K562 (cell line): ENCODE data around the gene DMXL1. TPM values are rescaled to one million over a fixed set of nuclear protein-coding genes. Genes with fewer than 3 reads are reported as not detected.

Experiments
- ADNP ChIP-seq: fragments of 200-800 bp; sonication (Bioruptor generic); IDR thresholded peaks from 2 replicates; pipeline ENCODE4 v1.6.1; 2016; ENCODE audit warnings: missing genetic modification characterization, missing compliant biosample characterization
- CXXC5 ChIP-seq: fragments of 250-450 bp; sonication (Bioruptor Pico); IDR thresholded peaks from 2 replicates; pipeline ENCODE4 v1.8.0; 2022; ENCODE audit warnings: inconsistent platforms, mild to moderate bottlenecking, moderate library complexity
- ETV6 ChIP-seq, 3 experiments: fragments of 150-350 bp in 1 of 3; sonication (generic) in 1 of 3; formaldehyde crosslinking in 1 of 3; IDR thresholded peaks; 2 replicates each; pipeline versions ENCODE4 v1.6.1 to v1.8.0; 2014 to 2022; ENCODE audit warnings: borderline replicate concordance in 2 of 3, low read depth in 2 of 3, antibody characterized with exemption in 1 of 3, low read length in 1 of 3, mild to moderate bottlenecking in 1 of 3, missing genetic modification reagents in 1 of 3
- KHSRP ChIP-seq: fragments of 450-650 bp; IDR thresholded peaks from 2 replicates; pipeline ENCODE4 v1.6.1; 2017
- MAFF ChIP-seq: IDR thresholded peaks from 2 replicates; pipeline ENCODE4 v1.6.1; 2012; ENCODE audit warnings: low read length, improper control_type of control experiment
- MAZ ChIP-seq, 2 experiments: fragments of 450-650 bp in 1 of 2; sonication (generic) in 1 of 2; formaldehyde crosslinking; IDR thresholded peaks in 1 of 2; conservative IDR thresholded peaks in 1 of 2; 2 replicates each; pipeline versions ENCODE4 v1.4.0 to v1.5.0; 2020; ENCODE audit warnings: mild to moderate bottlenecking in 1 of 2, missing genetic modification reagents in 1 of 2
- MCM7 ChIP-seq, 2 experiments: fragments of 450-650 bp; IDR thresholded peaks; 2 replicates each; pipeline ENCODE4 v1.6.1; 2016 to 2018
- SMC3 ChIP-seq: conservative IDR thresholded peaks from 2 replicates; pipeline ENCODE4 v1.6.1; 2011; ENCODE audit warnings: low read depth, low read length, improper control_type of control experiment; ENCODE audit not compliant: insufficient read depth
- STAT5A ChIP-seq: IDR thresholded peaks from 2 replicates; pipeline ENCODE4 v1.6.1; 2012; ENCODE audit warnings: low read length, inconsistent platforms, borderline replicate concordance
- ZBTB17 ChIP-seq: fragments of 450-650 bp; formaldehyde crosslinking; IDR thresholded peaks from 2 replicates; pipeline ENCODE4 v1.4.0; 2020; ENCODE audit warnings: mild to moderate bottlenecking
- ZNF134 ChIP-seq: fragments of 250-450 bp; sonication (Bioruptor Pico); conservative IDR thresholded peaks from 2 replicates; pipeline ENCODE4 v1.4.0; 2020
- ZNF57 ChIP-seq: fragments of 450-650 bp; formaldehyde crosslinking; IDR thresholded peaks from 2 replicates; pipeline ENCODE4 v1.4.0; 2020; ENCODE audit warnings: mild to moderate bottlenecking, moderate library complexity
- ZNF695 ChIP-seq: fragments of 450-650 bp; formaldehyde crosslinking; IDR thresholded peaks from 2 replicates; pipeline ENCODE4 v1.4.0; 2020; ENCODE audit warnings: mild to moderate bottlenecking, moderate library complexity
- ZNF75A ChIP-seq: fragments of 450-650 bp; formaldehyde crosslinking; IDR thresholded peaks from 2 replicates; pipeline ENCODE4 v1.4.0; 2020; ENCODE audit warnings: mild to moderate bottlenecking
- polyA plus RNA-seq, 8 experiments: library from polyadenylated mRNA; depleted of rRNA in 4 of 8; stranded (reverse) in 5 of 8; unstranded in 3 of 8; fragments of >200 nt; fragmentation: Nextera tagmentation in 2 of 8; fragmentation: Illumina TruSeq in 1 of 8; extraction: Ambion mirVana in 2 of 8; extraction: Trizol in 1 of 8; gene quantifications; 2 replicates each; pipeline versions ENCODE4 v1.2.1 to v1.2.3, GENCODE V29; 2011 to 2014; ENCODE audit warnings: inconsistent platforms in 1 of 8, missing spikeins in 1 of 8
- total RNA-seq, 7 experiments: library from RNA; depleted of rRNA in 6 of 7; stranded (reverse); fragments of >200 nt in 6 of 7; fragmentation: Illumina TruSeq in 2 of 7; extraction: Trizol in 2 of 7; gene quantifications; 2 replicates each; pipeline versions ENCODE4 v1.2.1 to v1.2.3, GENCODE V29; 2011 to 2021; ENCODE audit warnings: low replicate concordance in 1 of 7
- TF ChIP-seq, protein P1 (sequence below): sonication (generic); formaldehyde crosslinking; IDR thresholded peaks from 2 replicates; pipeline ENCODE4 v1.8.0; 2022; ENCODE audit warnings: mild to moderate bottlenecking, missing genetic modification reagents
- TF ChIP-seq, protein P2 (sequence below): fragments of 450-650 bp; IDR thresholded peaks from 2 replicates; pipeline ENCODE4 v1.6.1; 2016; ENCODE audit warnings: mild to moderate bottlenecking
- TF ChIP-seq, protein P3 (sequence below): sonication (generic); formaldehyde crosslinking; IDR thresholded peaks from 2 replicates; pipeline ENCODE4 v1.8.0; 2022; ENCODE audit warnings: mild to moderate bottlenecking, missing genetic modification reagents
- TF ChIP-seq, protein P4 (sequence below): fragments of 450-650 bp; IDR thresholded peaks from 2 replicates; pipeline ENCODE4 v1.6.1; 2016; ENCODE audit warnings: antibody characterized with exemption
- TF ChIP-seq, protein P5 (sequence below): sonication (generic); formaldehyde crosslinking; IDR thresholded peaks from 2 replicates; pipeline ENCODE4 v1.8.1; 2023; ENCODE audit warnings: mild to moderate bottlenecking, missing genetic modification reagents, moderate library complexity

DMXL1 gene
- total and polyA plus RNA-seq, 9 of the 15 experiments (the other 6 are each of a cell fraction or from before 2014, with no cell fraction given): 8.3 to 40.3 (median 30.6) TPM

DNA sequence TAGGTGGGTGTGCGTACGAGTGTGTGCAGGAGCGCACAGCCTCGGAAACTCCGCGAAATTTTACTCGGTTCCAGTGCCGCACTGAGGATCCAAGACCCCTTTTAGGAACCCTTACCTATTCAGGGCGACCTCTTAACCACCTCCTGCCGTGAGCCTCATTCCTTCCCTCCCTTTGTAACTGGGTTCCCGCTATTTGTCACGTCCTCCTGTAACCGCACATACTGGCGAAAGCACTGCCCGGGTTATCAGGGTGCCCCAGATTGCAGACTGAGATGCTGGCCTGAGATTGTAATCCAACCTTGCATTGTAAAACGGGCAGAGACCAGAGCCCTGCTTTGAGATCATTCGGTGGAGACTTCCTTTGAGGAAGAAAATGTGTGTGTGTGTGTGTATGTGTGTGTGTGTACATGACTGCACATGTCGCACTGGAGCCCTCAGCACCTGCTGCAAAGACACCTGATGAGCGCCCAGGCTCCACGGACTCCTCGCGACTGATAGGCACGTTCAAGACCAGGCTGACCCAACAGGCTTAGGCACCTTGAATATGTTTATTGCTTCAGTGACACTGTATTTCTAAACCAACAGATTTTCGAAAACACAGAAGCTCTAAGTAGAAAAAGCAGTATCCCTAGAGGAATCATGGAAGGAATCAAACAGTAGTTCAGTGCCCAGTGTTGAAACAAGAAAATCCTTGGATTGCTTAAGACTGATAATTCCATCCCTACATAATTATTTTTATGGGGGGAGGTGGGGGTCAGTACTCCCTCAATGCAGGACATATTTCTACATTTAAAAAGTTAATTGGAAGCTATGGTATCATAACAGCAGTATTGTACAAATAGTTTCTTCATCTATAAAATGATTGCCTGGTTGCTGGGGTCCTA, 198.4 kb downstream of the DMXL1 start (continued):
- no peak for TF ChIP-seq ETV6 (IDR thresholded peaks at IDR 0.05; ENCODE audit: borderline replicate concordance in 1 of 2, low read depth in 2 of 2, low read length in 1 of 2)
- no peak for TF ChIP-seq ETV6 (CRISPR knock-in tag; IDR thresholded peaks at IDR 0.05; ENCODE audit: borderline replicate concordance)
- no peak for TF ChIP-seq MAFF
- TF ChIP-seq, protein P1, sequence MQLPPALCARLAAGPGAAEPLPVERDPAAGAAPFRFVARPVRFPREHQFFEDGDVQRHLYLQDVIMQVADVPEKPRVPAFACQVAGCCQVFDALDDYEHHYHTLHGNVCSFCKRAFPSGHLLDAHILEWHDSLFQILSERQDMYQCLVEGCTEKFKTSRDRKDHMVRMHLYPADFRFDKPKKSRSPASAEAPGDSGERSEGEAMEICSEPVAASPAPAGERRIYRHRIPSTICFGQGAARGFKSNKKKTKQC: no peak
- TF ChIP-seq ZBTB17 (CRISPR knock-in tag): no peak
- TF ChIP-seq, protein P2, sequence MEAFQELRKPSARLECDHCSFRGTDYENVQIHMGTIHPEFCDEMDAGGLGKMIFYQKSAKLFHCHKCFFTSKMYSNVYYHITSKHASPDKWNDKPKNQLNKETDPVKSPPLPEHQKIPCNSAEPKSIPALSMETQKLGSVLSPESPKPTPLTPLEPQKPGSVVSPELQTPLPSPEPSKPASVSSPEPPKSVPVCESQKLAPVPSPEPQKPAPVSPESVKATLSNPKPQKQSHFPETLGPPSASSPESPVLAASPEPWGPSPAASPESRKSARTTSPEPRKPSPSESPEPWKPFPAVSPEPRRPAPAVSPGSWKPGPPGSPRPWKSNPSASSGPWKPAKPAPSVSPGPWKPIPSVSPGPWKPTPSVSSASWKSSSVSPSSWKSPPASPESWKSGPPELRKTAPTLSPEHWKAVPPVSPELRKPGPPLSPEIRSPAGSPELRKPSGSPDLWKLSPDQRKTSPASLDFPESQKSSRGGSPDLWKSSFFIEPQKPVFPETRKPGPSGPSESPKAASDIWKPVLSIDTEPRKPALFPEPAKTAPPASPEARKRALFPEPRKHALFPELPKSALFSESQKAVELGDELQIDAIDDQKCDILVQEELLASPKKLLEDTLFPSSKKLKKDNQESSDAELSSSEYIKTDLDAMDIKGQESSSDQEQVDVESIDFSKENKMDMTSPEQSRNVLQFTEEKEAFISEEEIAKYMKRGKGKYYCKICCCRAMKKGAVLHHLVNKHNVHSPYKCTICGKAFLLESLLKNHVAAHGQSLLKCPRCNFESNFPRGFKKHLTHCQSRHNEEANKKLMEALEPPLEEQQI: 0 out of 2 replicates have a peak, but pooled peaks have one; percentile 51
- TF ChIP-seq KHSRP: no peak
- TF ChIP-seq SMC3: no peak
- TF ChIP-seq, protein P3, sequence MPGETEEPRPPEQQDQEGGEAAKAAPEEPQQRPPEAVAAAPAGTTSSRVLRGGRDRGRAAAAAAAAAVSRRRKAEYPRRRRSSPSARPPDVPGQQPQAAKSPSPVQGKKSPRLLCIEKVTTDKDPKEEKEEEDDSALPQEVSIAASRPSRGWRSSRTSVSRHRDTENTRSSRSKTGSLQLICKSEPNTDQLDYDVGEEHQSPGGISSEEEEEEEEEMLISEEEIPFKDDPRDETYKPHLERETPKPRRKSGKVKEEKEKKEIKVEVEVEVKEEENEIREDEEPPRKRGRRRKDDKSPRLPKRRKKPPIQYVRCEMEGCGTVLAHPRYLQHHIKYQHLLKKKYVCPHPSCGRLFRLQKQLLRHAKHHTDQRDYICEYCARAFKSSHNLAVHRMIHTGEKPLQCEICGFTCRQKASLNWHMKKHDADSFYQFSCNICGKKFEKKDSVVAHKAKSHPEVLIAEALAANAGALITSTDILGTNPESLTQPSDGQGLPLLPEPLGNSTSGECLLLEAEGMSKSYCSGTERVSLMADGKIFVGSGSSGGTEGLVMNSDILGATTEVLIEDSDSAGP (CRISPR knock-in tag): peak; percentile 50; the same call in 1 of the 2 replicates
- TF ChIP-seq ZNF57 (CRISPR knock-in tag): no peak
- TF ChIP-seq, protein P4, sequence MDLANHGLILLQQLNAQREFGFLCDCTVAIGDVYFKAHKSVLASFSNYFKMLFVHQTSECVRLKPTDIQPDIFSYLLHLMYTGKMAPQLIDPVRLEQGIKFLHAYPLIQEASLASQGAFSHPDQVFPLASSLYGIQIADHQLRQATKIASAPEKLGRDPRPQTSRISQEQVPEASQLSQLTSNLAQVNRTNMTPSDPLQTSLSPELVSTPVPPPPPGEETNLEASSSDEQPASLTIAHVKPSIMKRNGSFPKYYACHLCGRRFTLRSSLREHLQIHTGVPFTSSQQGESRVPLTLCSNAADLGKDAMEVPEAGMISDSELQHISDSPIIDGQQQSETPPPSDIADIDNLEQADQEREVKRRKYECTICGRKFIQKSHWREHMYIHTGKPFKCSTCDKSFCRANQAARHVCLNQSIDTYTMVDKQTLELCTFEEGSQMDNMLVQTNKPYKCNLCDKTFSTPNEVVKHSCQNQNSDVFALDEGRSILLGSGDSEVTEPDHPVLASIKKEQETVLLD: 0 out of 2 replicates have a peak, but pooled peaks have one; percentile 53
- TF ChIP-seq ZNF695: no peak
- TF ChIP-seq CXXC5 (CRISPR knock-in tag): no peak
- TF ChIP-seq ZNF134 (CRISPR knock-in tag): no peak; the same call in 1 of the 2 replicates
- no peak for TF ChIP-seq MCM7 (IDR thresholded peaks at IDR 0.05)
- TF ChIP-seq, protein P5, sequence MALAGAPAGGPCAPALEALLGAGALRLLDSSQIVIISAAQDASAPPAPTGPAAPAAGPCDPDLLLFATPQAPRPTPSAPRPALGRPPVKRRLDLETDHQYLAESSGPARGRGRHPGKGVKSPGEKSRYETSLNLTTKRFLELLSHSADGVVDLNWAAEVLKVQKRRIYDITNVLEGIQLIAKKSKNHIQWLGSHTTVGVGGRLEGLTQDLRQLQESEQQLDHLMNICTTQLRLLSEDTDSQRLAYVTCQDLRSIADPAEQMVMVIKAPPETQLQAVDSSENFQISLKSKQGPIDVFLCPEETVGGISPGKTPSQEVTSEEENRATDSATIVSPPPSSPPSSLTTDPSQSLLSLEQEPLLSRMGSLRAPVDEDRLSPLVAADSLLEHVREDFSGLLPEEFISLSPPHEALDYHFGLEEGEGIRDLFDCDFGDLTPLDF (CRISPR knock-in tag): no peak
- no peak; a peak in 1 of 4 replicates for TF ChIP-seq MAZ (CRISPR knock-in tag; conservative IDR thresholded peaks at IDR 0.05 in 1 of 2, IDR thresholded peaks at IDR 0.05 in 1 of 2)
- TF ChIP-seq ADNP (tag): peak; percentile 63; the same call in 1 of the 2 replicates
- TF ChIP-seq STAT5A: peak; percentile 37; the same call in 1 of the 2 replicates
- no peak for TF ChIP-seq ZNF75A (CRISPR knock-in tag)
